Esophagus muscularis mucosa (tissue), 3 donors: ENCODE measurements around the gene SHC2.

Experiments
- CTCF ChIP-seq, 3 experiments: fragments of 200-600 bp in 2 of 3; fragments of 450-650 bp in 1 of 3; sonication (generic) in 2 of 3; IDR thresholded peaks; one replicate each; pipeline ENCODE4 v1.5.1; 2017 to 2019; ENCODE audit warnings: antibody characterized with exemption in 3 of 3, mild to moderate bottlenecking in 2 of 3, moderate library complexity in 1 of 3
- POLR2A ChIP-seq: fragments of 450-650 bp; IDR thresholded peaks from one replicate; pipeline ENCODE4 v1.6.1; 2017; ENCODE audit warnings: antibody characterized with exemption, moderate library complexity, mild to moderate bottlenecking, low read depth
- POLR2AphosphoS5 ChIP-seq, 2 donors: sonication (generic); formaldehyde crosslinking; IDR thresholded peaks; one replicate each; pipeline ENCODE4 v1.6.1; 2017; ENCODE audit warnings: antibody characterized with exemption in 2 of 2

- no peak for TF ChIP-seq CTCF (IDR thresholded peaks at IDR 0.05)
- no peak for TF ChIP-seq POLR2AphosphoS5 (IDR thresholded peaks at IDR 0.05)
- no peak for TF ChIP-seq POLR2A
Observed at GRCh38 chr19:402786-403185, 58.0 kb downstream of the SHC2 start.
